ENCODE results near the gene YWHAH.

DNA sequence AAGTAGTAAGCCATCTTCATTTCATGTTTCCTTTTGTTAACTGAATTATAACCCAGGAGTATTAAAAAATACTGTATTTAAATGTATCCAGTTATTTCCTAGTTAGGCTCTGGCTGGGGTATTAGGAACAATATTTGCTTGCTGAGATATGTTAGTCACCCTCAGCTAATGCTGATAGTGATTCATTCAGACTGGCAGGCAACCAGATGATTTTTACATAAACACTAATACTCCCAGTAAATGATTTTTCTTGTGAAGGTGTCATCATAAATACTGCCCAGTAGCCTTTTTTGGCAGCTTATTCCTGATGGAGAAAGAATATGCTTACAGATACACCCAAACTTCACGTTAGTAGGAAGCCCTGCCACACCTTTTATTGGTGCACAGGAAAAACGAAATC lies 8.1 kb downstream of the YWHAH start:
- TF ChIP-seq EZH2phosphoT487 (conservative IDR thresholded peaks at IDR 0.05; ENCODE audit: low read length) = no peak
- TF ChIP-seq, protein P1, sequence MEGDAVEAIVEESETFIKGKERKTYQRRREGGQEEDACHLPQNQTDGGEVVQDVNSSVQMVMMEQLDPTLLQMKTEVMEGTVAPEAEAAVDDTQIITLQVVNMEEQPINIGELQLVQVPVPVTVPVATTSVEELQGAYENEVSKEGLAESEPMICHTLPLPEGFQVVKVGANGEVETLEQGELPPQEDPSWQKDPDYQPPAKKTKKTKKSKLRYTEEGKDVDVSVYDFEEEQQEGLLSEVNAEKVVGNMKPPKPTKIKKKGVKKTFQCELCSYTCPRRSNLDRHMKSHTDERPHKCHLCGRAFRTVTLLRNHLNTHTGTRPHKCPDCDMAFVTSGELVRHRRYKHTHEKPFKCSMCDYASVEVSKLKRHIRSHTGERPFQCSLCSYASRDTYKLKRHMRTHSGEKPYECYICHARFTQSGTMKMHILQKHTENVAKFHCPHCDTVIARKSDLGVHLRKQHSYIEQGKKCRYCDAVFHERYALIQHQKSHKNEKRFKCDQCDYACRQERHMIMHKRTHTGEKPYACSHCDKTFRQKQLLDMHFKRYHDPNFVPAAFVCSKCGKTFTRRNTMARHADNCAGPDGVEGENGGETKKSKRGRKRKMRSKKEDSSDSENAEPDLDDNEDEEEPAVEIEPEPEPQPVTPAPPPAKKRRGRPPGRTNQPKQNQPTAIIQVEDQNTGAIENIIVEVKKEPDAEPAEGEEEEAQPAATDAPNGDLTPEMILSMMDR (IDR thresholded peaks at IDR 0.05; ENCODE audit: insufficient read depth, low read length, poor library complexity, severe bottlenecking) = no peak
